PC-9 (cell line): Measurements from ENCODE around the gene KLK13.

Source experiments
- CTCF ChIP-seq: fragments of 200-600 bp; sonication (generic); conservative IDR thresholded peaks from 2 replicates; pipeline ENCODE4 v1.6.1; 2017; ENCODE audit warnings: mixed run types, antibody characterized with exemption, mild to moderate bottlenecking, moderate library complexity
- EZH2 ChIP-seq: fragments of 200-600 bp; sonication (generic); IDR thresholded peaks from 2 replicates; pipeline ENCODE4 v1.8.0; 2017; ENCODE audit warnings: antibody characterized with exemption, low read depth

GRCh38 chr19:51014242-51014641 lies 50.6 kb downstream of the KLK13 start:
- TF ChIP-seq CTCF = no peak
- TF ChIP-seq EZH2 = no peak
